NCI-H128 (cell line): ENCODE results near the gene ZC3H4.
"Not testable (repeated sequence)": the region's sequence is repeated elsewhere in the genome, so short reads cannot be mapped to it uniquely, and the experiment has no call there.

Experiments used
- DNase-seq: peaks from one replicate; lab custom pipeline; 2025; ENCODE audit not compliant: unreplicated experiment; lab: John Stamatoyannopoulos, UW

The ZC3H4 gene

DNA sequence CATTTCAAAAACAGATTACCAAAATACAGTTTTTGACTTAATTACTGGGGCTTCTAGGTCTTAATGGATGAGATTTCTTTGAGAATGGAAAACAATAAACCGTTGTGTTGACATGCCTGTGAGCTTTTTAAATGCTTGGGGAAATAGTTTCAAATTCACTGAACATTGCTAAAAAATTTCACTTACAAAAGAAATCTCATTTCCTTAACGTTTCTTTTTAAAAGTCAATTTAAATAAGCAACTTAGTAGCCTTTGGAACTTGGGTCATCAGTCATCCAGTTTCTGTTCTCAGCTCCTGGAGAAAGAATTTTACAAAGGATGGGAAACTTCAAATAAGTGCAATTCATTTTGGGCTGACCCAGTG lies 4.4 kb downstream of the ZC3H4 start:
- DNase-seq: no peak

DNA sequence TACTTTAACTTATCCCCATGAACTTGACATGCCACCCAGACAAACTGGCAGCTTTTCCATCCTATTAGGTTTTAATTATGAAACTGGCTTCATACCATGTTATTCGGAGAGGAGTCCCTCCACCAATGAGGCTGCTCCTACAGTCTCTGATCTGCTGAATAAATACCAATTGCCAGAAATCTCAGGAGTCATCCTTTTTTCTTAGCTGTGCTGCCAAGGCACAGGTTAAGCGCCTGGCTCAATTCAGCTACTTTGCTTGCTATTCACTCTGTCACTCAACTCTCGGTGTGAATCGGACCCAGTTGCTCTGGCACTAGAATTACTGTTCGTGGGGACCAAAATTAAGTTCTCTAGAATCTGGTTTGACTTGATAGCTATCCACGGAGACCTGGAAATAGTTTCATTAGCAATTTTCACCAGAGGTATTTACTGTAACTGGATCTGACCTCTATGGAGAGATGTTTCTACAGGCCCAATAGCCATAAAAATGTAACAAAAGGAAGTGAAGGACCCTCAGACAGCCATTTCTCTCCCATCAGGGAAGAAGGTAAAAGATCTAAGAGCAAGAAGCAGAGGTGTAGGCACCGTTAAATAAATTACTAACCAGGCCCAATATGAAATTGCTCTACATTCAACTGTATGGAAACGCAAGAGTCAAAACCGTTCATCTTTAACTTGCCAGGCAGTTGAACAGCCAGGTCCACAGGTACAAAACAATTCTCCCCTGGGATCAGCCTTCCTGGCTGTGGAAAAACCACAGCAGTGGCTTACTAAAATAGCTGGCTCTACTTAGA lies 5.4 kb downstream of the ZC3H4 start:
- DNase-seq: no peak

DNA sequence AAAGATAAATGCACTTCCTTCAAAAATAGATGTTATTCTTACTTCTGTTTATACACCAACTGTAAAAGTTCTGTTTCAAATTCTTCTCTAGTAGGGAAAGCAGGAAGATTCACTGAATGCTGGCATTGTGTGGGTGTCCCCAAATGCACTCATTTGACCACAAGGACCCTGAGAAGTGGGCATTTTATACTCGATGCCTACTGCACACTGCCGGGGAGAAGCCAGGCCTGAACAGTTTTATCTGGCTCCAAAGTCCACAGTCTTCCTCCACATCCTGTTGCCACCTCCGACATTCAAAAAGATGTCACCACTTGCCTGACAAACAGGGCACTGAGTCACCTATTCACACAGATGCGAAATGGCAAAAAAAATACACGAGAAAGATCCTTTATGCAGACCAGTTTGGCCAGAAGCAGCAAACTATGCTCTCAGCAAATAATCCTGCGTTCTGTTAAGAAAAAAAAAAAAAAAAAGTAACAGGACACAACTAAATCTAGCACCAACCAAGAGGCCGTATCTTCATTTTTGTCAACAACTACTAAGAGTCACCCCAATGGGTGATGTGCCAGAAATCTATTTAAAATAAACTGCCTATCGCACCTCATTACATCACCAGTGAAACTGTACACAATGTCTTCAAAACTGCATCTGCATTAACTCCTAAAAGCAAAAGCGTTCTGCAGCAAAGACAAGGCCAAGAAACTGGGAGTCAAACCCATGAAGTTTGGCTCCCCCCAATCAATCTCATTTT lies 6.2 kb downstream of the ZC3H4 start:
- DNase-seq: no peak

DNA sequence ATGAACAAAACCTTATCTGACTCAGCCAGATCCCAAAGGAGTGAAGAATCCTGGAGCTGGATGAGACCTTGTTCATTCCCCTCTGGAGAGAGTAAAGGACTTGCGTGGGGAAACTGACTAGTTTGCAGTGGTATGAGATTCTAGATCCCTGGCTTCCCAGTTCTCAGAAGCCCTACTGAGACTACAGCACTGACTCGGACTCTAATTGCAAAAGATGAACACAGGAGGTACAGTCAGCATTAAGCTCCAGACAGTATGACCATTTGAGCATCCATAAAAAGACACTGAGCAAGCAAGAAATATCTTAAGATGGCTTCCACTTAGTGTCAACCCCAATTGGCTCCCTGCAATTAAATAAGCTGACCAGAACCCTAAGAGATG lies 6.8 kb downstream of the ZC3H4 start:
- no peak for DNase-seq

DNA sequence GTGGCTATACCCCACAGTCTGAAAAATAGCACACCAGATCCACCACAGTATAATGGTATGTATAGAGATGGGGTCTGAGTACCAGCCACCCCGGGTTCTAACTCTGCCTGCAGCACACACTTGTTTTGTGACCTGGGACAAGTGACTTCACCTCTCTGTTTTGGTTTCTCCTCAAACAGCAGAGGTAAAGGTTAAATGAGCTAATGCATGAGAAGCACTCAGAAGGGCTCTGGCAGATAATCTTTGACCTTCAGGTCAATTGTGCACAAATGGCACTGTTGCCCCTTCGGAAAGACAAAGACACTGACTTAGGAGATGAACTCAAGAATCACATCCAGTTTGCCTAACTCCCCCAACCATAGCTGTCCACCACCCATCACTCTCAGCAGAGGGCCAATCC lies 7.7 kb downstream of the ZC3H4 start:
- no peak for DNase-seq

DNA sequence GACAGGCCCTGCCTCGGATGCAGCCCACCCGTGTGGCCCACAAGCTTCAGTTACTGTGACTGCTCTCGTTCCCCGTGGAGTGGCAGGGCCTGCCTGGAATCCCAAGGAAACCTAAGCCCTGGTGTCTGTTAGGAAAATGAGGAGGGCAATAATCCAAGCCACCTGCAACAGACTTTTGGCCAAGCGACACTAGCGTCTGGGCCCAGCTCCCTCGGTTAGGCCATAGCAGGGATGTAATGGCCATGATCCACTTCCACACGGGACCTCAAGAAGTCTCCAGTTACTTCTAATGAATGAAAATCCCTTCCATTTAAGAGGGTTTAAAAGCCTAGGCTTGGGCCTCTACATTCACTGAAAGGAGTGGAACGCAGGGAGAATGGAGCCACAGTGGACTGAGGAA lies 8.9 kb downstream of the ZC3H4 start:
- no peak for DNase-seq

DNA sequence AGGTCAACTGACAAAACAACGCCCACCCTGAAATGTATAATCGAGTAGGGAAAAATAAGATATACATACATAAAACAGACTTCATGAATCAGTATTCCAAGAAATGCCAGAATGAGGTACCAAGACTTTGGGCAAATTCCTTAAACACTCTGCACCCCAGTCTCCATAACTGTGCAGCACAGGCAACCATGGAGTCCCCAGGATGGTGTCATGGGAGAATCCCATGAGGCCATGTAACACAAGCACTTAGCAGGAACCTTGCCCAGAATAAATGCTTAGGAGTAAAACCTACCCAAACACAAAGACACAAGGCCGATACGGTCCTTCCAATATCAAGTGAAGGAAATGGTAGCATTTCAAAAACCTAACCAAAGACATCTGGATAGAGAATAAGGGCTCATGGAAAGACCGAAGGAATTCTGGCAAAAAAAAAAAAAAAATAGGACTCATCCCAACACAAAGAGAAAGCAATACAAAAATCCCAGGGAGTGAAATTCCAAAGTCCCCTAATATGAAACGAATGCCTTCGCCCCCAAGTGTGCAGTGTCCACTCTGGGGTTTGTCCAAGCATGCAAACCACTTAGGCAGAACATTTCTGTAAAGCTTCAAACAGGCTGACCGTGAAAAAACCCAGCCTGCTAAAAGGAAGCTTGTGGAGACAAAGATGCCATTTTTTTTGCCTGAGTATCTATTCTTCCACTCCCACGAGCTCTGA lies 11.1 kb downstream of the ZC3H4 start:
- DNase-seq: no peak

DNA sequence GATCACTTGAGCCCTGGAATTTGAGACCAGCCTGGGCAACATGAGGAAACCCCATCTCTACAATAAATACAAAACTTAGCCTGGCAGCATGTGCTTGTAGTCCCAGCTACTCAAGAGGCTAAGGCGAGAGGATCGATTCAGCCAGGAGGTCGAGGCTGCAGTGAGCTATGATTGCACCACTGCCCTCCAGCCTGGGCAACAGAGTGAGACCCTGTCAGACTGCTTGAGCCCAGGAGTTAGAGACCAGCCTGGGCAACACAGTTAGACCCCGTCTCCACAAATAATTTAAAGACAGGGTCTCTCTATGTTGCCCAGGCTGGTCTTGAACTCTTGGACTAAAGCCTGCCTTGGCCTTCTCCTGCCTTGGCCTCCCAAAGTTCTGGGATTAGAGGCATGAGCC lies 12.5 kb downstream of the ZC3H4 start:
- DNase-seq: not testable (repeated sequence)

DNA sequence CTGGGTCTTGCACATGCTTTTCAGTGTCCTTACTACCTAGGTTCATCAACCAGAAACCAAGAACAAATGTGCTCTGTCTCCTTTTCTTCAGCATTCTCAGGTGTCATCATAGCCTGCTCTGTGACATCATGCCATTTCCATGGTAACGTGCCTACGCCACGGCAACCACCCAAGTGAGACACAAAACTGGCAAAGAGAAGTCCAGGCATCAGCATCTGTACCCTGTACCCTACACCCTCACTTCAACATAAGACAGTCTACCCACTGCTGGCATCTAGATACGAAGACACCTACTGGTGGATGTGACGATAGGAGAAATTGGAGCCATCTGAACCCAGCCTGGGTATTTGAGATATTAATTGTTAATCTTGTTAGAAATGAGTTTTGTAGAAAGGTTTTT lies 13.3 kb downstream of the ZC3H4 start:
- DNase-seq: no peak

DNA sequence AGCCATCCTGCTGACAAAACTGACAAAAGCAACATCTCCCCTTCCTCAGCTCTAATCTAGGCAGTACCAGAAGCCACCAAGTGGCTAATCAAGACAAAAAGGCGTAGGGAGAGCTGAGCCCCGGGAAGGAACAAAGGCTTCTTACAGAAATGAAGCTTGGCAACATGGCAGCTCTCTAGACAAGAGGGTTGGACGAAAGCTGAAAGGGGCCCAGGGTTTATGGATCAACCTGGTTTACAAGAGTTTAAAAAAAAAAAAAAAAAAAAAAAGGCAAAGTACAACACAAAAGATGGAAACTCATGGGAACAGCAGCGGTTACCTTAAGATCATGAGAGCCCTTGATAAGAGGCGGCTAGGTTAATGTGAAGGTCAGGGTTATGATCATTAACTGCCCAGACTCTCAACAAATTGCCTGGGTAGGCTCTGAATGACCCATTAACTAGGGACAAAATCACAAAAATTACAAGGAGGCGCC lies 14.0 kb downstream of the ZC3H4 start:
- no peak for DNase-seq

DNA sequence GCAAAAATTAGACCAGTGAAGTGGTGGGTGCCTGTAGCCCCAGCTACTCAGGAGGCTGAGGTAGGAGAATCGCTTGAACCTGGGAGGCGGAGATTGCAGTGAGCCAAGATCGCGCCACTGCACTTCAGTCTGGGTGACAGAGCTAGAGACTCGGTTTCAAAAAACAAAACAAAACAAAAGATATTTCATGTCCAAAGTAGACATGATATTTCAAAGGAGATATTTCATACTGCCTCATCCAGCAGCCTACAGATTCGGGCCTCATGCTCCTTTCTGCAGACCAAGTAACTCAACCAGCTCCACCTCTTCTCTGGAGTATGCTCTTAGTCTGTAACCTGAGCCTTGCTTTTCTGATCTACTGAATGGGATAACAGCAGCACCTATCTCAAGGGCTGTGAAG lies 15.0 kb downstream of the ZC3H4 start:
- no peak for DNase-seq

DNA sequence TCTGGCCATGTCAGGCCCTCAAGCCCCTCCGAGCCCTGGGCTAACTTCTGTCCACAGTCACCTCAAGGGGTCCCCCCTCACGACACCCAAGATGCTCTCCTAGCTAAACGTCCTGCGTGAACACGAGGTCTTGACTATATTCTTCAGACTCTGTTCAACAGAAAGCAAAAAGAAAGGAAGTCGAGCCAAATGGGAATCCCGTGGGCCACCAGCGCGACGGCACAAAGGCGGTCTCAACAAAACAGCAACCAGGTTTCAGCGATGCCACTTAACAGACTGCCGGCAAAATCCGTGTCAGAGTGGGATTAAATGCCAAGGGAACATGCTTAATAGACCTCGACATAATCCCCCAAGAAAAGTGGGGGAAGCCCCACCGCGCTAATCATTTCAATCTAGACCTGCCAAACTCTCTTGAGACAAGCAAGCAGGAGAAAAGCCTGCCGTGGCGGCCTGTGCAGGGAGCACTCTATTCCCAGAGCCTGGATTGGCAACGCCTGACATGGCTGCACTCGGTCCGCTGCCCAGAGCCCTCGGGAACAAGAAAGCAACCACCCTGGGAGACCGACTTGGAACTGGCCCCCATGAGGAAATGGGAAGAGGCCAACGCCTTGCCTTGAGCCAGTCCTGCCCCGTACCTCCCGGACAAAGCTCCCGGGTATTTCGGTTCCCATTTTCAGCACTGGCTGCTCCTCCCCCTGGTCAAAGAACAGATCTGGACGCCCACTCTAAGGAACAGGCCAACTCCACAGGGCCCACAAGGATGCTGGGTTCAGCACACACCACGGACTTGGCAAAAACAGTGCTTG lies 16.0 kb downstream of the ZC3H4 start:
- no peak for DNase-seq

DNA sequence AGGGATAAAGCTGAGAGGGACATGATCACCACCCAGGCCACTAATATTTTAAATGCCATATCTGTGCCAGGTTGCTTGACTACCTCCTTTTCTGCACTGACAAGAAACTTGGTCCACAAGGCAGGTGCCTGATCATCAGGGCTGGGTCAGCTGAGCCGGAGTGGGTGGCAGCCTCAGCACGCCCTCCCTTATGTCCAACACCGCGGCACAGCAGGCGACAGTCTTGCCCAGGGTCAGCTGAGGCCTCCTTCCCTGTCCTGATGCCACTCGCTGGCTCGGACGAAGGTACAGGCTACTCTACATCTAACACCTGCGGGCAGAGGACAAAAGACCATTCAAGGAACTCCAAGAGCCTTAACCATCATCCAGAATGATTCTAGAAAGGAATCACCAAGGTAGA lies 16.9 kb downstream of the ZC3H4 start:
- no peak for DNase-seq

DNA sequence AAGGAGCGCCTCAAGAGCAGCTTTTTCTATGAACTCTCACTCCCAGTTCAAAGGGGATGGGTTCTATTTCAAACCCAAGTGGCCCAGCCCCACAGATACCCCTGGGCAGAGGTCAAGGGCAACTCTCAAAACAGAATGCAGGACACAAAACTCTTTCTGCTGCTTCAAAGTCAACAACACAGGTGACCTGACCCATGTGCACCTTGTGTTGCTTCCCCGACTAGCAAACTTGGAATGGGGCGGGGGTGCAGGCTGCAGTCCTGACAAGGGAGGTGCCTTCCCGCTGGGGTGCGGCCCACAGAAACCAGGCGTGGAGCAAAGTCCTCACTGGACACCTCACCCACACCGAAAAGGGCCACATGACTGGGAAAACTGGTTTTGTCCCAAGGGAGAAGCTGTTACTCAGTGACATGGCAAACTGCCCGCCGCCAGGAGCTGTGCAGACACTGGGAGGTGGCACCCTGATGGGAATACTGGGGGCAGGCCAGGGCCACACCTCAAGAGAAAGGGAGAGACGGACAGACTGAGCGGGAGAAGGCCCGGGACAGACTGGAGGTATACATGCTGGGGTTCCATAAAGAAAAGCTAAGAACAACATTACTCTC lies 17.4 kb downstream of the ZC3H4 start:
- DNase-seq: no peak

DNA sequence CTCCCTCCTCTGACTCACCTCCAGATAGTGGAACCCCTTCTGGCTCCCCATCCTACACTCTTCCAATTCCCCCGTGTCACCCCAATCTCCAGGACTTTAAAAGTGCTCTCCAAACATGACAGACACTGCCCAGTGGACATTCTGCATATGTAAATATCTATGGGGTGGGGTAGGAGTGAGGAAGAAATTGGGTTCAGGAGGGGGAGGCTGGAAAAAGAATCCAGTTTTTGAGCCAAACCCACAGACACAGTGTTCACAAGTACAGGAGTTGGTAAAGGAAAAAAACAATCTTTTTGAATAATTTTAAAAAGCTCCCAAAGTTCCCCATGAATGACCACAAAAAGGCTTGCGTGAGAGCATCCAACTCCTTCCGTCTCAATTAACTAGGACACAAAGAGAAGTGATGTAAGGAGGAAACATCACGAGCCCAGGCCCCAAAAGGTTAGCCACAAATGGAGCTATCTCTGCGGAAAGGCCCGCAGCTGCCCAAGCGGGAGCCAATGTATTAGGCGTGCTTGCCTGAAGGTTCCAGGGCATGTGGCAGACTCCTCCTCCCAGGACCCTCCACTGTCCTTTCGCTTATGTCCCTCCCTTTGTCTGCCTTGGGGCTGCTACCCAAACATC lies 18.0 kb downstream of the ZC3H4 start:
- no peak for DNase-seq

DNA sequence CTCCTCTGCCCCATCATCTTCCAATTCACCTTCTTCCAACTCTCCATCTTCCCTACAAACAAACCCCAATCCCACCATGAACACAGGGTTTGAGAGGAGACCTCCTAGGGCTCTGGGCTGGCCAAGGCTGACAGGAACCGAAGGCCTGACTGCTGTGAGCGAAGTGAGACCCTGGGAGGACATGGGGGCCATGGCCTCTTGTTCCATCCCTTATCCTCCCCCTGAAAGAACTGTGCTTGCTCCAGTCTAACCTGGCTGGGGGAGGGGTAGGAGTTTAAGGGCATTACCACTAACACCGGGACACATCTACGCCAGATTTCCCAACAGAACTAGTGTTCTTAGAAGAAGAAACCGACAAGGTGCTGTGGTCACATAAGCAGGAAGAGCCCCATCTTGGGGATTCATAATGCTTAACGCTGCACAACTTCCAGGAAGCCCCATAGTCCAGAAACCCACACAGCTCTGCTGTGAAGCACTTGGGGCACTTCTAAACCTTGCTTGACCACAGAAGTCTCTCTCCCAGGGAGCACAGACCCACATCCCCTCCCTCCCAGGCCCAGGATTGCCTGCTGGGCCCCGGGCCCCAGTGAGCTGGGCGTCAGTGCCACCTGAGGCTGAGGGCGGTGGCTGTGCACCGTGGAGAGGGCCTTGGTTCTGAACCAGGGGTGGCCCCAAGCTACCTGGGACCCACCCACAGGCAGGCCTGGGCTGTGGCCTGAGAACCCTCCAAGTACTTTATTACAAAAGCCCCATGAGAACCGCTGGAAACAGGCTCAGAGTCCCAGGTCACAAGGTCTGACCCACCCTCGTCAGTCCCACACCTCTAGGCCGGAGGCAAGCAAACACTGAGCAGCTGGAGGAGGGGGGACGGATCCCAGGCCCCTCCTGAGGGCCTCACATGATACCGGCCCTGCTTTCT lies 18.8 kb downstream of the ZC3H4 start:
- DNase-seq: no peak

DNA sequence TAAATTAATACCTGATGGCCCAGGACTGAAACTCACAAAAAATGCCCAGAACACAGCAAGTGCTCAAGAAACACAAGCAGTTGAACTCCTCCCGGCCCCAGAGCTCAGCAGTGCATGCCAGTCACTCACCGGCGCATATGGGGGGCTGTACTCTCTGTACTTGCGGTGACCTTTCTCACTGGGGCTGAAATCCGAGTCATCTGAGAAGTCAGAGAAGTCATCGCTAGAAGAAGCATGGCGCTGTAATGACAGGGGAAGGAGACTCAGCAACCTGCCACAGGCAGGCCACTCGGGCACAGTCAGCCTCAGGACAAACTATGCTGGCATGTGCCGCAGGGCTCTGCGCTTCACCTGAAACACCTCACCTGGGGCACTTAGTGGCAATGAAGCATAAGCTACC lies 19.7 kb downstream of the ZC3H4 start:
- DNase-seq: no peak

DNA sequence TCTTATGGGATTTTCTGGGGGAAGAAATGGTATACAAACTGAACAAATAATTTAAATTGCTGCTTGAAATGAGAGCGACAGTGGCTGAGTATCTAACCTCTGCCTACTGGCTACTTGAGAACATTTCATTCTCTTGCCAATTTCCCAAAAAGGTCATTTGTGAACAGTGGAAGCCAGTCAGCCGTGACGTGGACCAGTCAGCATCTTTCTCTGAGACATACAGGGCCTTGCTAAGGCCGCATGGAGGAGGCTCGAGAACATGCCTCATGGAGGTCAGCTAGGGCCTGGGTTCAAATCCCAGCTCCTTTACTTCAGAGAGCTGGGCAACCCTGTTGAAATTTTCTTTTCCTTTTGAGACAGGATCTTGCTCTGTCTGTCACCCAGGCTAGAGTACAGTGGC lies 20.3 kb downstream of the ZC3H4 start:
- DNase-seq: no peak

DNA sequence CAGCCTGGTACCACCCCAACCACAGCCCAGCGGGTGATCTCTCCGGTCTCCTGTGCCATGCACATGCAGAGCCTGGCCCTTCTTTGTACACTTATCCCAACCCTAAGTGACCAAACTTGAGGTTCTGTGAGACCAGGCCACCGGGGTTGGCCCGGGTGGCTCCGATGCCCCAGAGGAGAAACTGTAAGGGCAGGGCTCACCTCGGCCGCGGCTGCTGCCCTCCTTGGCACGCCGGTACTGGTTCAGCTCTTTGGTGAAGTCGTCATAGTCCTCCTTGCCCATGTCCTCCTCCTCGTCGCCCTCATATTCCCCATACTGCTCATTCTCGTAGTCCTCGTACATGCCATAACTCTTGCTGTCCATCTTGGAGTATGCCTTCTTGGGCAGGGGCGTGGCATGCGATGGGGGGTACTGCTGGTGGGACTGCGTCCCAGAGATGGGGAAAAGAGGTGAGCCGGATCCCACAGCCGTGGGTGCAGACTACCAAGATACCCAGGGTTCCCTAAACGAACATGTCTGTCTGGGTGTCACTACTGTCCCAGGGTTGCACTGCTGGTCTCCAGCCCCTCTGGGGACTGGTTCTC lies 23.7 kb downstream of the ZC3H4 start:
- DNase-seq: no peak
